DLD1 (cell line): ENCODE data around the gene MEI4.
"Not testable (repeated sequence)": the region's sequence is repeated elsewhere in the genome, so short reads cannot be mapped to it uniquely, and the experiment has no call there.

ENCODE experiments used
- in situ Hi-C: cut with HindIII; loops from 2 replicates; pipeline ENCODE4 v1.10.0; 2017; ENCODE audit warnings: low sequenced_read_pairs

The MEI4 gene

DNA sequence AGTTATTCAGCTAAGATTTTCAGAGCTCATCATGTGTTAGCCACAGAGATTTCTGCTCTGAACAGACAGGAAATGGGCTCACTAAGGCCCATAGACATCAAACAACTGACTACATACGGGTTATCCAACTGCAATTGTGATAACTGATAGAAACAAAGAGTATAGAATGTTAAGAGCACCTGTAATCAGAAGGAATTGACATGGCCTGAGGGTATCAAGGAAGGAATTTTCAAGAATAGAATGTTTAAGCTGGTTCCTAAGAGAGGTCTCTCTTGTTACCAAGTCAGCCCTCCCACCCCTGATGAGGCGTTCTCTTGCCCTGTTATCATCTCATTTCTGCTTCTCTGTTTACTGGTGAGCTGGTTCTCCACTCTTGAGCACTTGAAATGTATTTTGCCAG is at the start of gene MEI4:
MEI4 (plus strand) TSS at position 301 of the 400 bp plus-strand sequence. CDS start 37,633 bp downstream, outside the sequence.
- in situ Hi-C loops = no loop called here

DNA sequence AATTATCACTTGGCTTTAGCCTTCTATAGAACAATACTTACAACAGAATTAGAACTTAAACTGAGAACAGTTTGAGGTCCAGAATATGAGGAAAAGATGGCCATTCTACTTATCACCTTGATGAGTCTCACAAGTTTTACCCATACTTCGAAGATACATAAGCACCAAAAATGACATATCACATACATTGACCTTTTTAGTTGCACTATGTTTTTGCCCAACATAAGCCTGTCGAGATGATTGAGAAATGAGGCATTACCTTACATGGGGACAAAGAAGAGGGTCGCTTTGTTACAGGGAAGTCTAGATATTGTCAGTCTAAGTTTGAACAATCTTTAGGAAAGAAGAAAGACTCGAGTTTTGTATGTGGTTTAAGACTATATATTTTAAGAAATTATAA is 48.4 kb upstream of the MEI4 start:
- in situ Hi-C loops = no loop called here

DNA sequence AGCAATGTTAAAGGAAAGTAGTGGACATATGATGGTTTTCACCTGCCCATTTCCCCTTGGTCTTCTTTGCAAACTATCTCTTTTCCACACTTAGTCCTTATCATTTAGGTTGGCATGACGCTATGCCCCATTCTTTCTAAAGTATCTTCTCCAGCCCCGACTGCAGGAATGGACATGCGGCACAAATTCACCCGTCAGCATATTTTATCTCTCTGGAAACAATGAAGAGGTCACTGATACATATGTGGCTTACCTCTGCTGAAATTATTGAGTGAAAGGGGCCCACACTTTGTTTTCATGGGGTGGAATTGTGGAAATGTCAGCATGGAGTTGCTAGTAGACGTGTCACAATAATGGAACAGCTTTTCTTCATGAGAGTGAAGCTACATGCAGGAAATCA is 45.8 kb upstream of the MEI4 start:
- in situ Hi-C loops = no loop called here

GRCh38 chr6:77609106-77609505 is 43.7 kb upstream of the MEI4 start:
- in situ Hi-C loops = no loop called here

GRCh38 chr6:77619114-77619513 is 33.7 kb upstream of the MEI4 start:
- in situ Hi-C loops = no loop called here

DNA sequence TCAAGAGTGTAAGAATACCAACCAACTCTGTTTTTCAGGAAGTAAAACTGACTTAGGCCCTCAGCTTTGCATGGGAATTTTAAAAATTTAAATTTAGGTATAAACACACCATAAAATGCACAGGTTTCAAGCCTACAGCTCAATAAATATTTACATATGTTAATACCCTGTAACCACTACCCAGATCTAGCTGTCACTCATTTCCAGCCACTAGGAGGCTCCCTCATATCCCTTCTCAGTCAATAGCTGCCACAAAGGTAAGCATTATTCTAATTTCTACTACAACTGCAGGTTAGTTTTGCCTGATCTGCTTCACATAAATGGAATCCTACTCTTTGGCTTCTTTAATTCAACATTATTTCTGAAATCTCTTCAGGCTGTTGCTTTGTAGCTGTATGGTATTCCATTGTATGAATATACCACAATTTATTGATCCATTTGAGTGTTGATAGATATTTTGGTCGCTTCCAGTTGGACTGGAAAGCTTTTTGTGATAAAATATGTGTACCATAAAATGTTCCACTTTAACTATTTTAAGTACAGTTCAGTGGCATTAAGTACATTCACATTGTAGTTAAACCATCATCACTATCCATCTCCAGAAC is 32.5 kb upstream of the MEI4 start:
- in situ Hi-C loops = no loop called here

DNA sequence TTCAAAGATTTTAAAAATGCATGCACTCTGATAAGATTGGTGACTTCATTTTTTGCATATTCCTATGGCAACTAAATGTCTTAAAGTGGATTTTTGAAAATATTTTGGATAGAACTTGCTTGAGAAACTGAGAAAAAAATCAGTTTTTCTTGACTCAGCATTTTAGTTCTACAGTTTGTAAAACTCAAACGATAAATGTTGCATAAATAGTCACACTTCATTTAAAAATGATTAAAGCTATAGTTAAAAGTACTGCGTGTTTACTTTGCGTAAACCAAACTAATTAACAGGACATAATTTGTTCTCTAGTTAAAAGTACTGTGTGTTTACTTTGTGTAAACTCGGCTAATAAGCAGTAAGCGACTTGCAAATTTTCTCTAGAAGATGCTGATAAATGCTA is 28.3 kb upstream of the MEI4 start:
- in situ Hi-C loops = no loop called here

- in situ Hi-C loops = no loop called here
Measured at GRCh38 chr6:77626426-77626825, 26.4 kb upstream of the MEI4 start.

- in situ Hi-C loops = no loop called here
Measured at GRCh38 chr6:77630014-77630413, 22.8 kb upstream of the MEI4 start.

- in situ Hi-C loops = no loop called here
Measured at GRCh38 chr6:77633471-77633870, 19.4 kb upstream of the MEI4 start.

- in situ Hi-C loops = no loop called here
Measured at GRCh38 chr6:77633993-77634715, 18.7 kb upstream of the MEI4 start.

GRCh38 chr6:77638129-77638830 is 14.6 kb upstream of the MEI4 start:
- in situ Hi-C loops = no loop called here

GRCh38 chr6:77644102-77644705 is 8.6 kb upstream of the MEI4 start:
- in situ Hi-C loops = no loop called here

- in situ Hi-C loops = no loop called here
Measured at GRCh38 chr6:77650098-77650663, 2.7 kb upstream of the MEI4 start.

- in situ Hi-C loops = no loop called here
Measured at GRCh38 chr6:77653816-77654215, 977 bp downstream of the MEI4 start.

DNA sequence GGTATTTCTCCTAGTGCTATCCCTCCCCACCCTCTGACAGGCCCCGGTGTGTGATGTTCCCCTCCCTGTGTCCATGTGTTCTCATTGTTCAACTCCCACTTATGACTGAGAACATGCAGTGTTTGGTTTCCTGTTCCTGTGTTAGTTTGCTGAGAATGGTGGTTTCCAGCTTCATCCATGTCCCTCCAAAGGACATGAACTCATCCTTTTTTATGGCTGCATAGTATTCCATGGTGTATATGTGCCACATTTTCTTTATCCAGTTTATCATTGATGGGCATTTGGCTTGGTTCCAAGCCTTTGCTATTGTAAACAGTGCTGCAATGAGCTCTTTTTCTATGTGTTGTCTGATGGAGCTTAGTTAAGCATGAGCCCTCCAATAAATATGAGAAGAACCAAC is 2.2 kb downstream of the MEI4 start:
- in situ Hi-C loops = not testable (repeated sequence)

- in situ Hi-C loops = no loop called here
Measured at GRCh38 chr6:77656999-77657764, 4.3 kb downstream of the MEI4 start.

DNA sequence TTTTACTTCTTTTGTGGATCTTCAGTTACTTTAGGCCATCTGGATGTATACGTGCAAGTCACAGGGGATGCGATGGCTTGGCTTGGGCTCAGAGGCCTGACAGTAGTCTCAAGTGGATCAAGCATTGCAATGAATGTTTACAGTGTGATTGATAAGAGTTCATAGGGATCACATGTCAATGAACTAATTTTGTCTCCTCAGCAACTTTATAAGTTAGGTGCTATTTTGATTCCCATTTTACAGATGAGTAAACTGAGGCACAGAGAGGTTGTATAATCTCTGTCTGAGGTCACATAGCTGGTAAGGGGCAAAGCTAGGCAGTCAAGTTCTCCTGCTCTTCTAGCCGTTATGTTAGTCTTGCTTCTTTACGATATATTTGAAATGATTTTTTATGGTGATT is 13.5 kb downstream of the MEI4 start:
- in situ Hi-C loops = no loop called here

- in situ Hi-C loops = no loop called here
Measured at GRCh38 chr6:77666846-77667245, 14.0 kb downstream of the MEI4 start.

GRCh38 chr6:77669913-77670312 is 17.1 kb downstream of the MEI4 start:
- in situ Hi-C loops = no loop called here

DNA sequence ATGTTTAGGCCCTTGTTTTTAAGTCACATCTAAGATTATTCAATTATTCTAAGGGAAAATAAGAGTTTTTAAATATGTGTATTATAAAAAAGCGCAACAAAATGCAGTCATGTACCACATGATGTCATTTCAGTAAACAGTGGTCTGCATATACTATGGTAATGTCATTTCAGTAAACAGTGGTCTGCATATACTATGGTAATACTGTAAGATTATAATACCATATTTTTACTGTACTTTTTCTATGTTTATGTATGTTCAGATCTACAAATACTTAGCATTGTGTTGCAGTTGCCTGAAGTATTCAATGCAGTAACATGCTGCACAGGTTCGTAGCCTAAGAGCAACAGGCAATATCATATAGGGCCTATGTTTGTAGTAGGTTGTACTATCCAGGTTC is 21.4 kb downstream of the MEI4 start:
- in situ Hi-C loops = no loop called here
